ENCODE measurements around the gene SLC16A1.

Gene SLC16A1

DNA sequence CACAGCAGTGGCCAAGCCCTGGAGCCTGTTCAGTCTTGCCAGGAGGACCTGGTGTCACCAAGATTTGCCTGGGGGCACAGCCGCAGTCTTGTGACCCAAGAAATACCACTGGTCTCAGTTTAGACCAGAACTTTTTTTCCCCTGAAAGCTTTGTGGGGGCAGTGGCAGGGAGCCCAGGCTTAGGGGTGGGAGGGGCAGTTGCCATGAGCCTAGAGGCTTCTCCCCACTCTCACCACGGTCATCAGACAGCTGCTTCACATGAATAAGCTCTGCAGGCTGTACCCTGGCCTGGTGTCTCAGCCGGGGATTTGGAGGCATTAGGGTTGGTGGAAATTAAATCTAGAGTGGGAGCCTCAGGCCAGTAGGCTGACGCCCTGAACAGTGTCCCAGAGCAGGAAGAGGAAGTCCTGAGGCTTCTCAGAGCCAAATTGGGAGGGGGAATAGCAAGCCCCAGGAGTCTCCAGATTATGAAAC lies 73.7 kb downstream of the SLC16A1 start:
- DNase-seq (ENCODE audit: low read depth in 2 of 2), result no peak

DNA sequence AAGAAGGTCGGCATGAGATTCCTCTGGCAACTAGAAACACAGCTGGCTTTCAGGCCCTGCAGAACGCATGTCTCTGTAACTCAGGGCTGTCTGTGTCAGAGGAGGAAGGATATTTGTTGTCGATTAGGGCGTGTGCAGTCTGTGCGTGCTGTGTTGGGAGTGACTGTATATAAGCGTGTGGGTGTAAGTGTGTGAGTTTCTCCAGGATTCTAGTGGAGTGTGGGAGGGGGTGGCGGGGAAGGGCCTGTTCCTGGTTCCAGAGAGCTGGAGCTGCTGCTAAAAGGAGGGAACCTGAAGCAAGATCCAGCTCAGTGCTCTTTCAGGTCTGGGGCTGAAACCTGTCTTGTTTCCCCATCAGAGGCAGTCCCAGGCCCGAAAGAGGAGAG lies 74.3 kb downstream of the SLC16A1 start:
- DNase-seq (ENCODE audit: low read depth in 2 of 2), result no peak

DNA sequence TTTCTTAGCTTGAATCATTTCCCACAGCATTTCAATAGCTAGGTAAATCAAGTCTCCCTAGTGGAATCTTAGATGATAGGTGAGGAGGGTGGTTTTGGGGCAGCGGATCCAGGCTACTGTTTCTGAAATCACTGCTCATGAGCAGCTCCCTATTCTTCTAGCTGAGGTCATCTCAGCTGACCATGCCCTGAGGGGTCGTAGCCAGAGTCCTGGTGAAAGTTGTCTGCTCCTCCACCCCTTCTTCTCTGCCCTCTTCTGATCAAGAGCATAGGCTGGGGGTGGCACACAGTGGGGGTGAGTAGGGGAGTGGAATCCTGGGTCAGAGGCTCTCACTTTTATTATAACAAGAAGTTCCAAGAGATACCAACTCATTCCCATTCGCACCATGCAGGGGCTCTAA lies 76.2 kb downstream of the SLC16A1 start:
- DNase-seq (ENCODE audit: low read depth in 2 of 2), result no peak

DNA sequence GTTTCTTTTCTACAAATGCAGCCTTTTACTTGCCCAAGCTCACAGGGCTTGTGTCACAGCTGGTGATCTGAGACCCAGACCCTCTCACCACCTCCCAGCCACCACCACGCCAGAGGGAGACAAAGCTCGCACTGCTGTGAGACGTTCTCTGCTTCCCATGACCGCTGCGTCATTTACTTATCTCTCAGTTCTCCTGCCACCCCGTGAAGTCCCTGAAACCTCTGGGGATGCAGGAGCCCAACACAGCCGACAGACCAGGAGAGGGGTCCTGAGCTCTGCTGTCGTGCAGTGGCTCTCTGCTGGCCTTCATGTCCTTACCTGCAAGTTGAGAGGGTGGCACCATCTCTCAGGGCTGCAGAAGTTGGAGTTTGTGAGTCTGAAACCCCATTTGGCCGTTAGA lies 77.7 kb downstream of the SLC16A1 start:
- no peak for DNase-seq (ENCODE audit: low read depth in 2 of 2)

DNA sequence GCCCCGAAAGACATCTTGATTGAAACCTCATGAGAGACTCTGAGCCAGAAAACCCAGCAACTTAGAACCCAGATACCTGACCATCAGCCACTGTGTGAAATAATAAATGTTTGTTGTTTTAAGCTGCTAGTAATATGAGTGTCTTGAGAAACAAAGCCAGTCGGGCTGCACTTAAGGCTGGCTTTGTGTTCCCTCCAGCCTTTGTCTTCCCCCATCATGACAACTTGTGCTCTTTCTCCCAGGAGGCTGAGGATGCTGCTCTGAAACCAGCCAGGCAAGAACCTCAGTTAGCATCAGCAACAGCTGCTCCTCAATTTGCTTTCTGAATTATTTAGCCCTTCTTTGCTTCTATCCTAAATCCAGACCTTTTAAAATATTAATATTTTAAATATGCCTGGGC lies 78.2 kb downstream of the SLC16A1 start:
- DNase-seq (ENCODE audit: low read depth in 2 of 2), result no peak

DNA sequence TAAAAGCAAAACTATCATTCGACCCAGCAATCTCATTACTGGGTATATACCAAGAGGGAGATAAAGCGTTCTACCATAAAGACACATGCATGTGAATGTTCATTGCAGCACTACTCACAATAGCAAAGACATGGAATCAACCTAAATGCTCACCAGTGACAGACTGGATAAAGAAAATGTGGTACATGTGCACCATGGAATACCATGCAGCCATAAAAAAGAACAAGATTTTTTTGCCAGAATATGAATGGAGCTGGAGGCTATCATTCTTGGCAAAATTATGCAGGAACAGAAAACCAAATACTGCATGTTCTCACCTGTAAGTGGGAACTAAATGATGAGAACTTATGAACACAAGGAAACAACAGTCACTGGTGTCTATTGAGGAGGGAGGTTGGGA lies 79.7 kb downstream of the SLC16A1 start:
- DNase-seq (ENCODE audit: low read depth in 2 of 2), result no peak

DNA sequence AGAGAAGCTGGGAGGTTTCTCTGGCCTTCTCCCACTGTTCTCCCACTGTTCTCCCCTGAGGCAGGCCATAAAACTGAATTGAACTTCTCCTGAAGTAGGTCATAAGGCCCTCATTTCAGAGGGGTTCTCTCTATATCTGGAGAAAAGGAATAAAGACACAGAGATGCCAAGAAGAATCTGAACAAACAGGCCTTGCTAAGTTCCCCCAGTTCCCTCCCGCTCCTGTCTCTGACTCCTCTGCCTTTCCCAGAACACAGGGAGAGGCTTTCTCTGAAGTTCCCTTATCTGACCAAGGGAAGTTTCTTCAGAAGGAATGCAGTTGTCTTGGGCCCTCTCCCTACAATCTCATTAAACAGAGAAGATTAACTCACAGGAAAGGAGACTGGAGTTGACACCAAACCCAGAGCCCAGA lies 83.4 kb downstream of the SLC16A1 start:
- DNase-seq (ENCODE audit: low read depth in 2 of 2), result no peak

DNA sequence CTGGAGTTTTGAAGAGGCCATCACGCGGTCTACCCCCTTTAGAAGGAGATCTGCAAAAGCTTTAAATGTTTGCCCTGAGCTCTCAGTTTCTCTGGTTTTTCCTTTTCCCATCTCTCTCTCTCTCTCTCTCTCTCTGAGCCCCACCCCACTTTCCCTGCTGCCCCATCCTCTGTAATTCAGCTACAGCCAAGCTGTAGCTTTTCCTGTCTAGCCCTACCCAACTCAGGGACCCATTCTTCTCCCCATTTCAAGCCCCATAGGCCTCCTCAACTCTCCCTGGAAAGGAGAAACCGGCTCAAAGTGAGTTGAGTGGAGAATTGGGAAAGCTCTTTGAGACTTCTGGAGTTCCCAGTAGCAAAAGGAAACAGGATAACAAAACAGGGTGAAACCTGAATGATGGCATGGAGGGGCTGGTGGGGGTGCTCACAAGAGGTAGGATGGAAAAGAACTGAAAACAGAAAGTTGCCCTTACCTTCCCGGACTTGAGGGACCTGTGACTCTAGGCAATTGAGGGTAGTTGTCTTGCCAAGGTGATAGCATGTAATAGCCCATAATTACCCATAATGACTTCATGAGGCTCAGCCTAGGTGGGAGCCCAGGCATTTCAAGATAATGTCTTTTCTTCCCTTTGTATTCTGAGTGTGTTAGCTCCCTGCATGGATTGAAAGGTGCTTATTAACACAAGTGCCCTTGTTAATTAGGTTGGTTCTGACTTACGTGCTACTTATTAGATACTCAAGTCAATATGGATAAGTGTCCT lies 84.9 kb downstream of the SLC16A1 start:
- no peak for DNase-seq (ENCODE audit: low read depth in 2 of 2)

DNA sequence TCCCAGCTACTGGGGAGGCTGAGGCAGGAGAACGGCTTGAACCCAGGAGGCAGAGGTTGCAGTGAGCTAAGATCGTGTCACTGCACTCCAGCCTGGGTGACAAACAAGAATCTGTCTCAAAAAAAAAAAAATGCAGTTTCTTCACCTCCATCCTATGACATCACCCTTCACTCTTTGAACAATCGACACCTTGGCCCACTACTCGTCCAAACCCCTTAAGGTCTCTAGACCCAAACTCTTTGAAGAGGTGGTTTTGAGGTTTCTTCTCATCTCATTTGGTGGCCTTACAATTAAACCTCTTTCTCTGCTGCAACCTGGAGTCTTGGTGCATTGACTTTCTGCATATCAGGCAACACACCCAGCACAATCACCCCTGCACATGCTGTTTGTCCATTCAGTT lies 86.1 kb downstream of the SLC16A1 start:
- DNase-seq (ENCODE audit: low read depth in 2 of 2), result no peak

DNA sequence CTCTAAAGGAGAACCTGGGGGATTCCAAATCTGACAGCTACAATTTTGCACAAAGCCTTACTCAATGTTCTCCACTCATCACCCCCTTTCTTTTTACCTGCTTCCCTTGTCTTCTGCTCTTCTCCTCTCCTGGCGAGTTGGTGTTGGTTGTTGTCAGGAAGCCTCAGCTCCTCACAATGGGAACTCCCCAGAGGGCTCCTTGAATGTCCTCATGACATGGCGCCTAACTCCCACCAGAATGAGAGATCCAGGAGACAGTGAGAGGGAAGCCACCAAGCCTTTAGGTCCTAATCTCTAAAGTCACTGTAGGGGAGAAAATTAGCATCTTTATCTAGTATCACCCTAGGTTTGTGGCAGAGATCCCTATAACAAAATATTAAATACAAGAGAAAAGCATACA lies 87.8 kb downstream of the SLC16A1 start:
- DNase-seq (ENCODE audit: low read depth in 2 of 2), result no peak

DNA sequence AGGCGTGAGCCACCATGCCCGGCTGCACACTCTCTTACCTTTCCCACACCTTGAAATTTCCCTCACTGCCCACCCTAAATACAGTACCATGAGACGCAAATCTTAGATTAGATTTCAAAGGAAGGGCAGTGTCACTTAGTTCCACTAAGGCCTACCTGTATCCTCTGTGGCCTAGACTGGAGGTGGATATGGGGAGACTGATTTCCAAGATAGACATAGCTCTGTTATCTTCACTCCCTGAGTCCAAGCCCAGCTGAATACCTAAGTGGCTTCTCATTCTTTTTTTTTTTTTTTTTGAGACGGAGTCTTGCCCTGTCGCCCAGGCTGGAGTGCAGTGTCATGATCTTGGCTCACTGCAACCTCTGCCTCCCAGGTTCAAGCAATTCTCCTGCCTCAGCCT lies 89.0 kb downstream of the SLC16A1 start:
- no peak for DNase-seq (ENCODE audit: low read depth in 2 of 2)

DNA sequence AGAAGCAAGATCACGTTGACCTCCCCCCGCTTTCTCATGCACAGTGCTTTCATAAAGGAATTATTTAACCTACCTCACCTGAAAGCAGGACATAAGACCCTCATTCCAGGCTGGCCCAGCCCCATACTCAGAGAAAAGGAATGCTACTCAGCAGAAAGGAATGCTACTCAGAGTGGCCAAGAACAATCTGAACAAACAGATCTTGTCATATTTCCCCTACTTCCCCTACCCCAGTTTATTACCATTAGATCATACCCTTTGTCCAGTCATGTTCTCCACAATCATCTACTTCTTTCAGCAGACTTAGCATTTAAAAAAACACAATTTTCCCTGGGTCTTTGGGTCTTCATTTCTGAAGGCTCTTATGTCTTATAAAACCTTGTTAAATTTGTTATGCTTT lies 89.8 kb downstream of the SLC16A1 start:
- no peak for DNase-seq (ENCODE audit: low read depth in 2 of 2)

DNA sequence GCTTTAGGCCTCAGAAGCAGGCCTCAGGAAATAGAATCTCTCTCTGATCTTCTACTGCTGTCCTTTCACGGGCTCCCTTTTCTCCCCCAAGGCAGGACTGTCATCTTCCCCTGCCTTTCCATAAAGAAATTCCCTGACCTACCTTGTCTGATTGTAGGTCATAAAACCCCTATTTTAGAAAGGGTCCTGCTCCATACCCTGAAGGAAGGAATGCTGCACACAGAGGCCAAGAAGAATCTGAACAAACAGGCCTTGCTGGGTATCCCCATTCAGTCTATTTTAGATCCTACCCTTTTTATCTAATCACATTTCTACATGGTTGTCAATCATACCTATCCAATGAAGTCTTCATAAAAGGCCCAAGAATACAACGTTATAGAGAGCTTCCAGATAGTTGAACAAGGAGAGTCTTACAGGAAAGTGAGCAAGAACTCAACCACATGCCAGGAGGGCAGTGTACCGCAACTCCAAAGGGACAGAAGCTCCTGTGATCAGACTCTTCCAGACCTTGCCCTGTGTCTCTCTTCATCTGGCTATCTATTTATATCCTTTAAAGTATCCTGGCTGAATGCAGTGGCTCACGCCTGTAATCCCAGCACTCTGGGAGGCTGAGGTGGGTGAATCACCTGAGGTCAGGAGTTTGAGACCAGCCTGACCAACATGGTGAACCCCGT lies 93.1 kb downstream of the SLC16A1 start:
- no peak for DNase-seq (ENCODE audit: low read depth in 2 of 2)
